Spleen (tissue), 7 donors: ENCODE data around the gene AFMID.

Experiments used
- POLR2A ChIP-seq, 3 donors: fragments of 450-650 bp; IDR thresholded peaks; one replicate each; pipeline ENCODE4 v1.5.1; 2017; ENCODE audit warnings: antibody characterized with exemption in 3 of 3, mild to moderate bottlenecking in 1 of 3
- POLR2AphosphoS5 ChIP-seq, 3 donors: sonication (generic); formaldehyde crosslinking; IDR thresholded peaks; one replicate each; pipeline ENCODE4 v1.5.1; 2017; ENCODE audit warnings: antibody characterized with exemption in 3 of 3
- TF ChIP-seq, protein P1 (sequence below), 11 experiments: fragments of 200-600 bp in 7 of 11; fragments of 450-650 bp in 4 of 11; sonication (generic) in 4 of 11; IDR thresholded peaks in 8 of 11; conservative IDR thresholded peaks in 3 of 11; 1 replicate in 7 of 11; 2 replicates in 4 of 11; pipeline versions ENCODE4 v1.4.0 to v1.8.0; 2016 to 2021; ENCODE audit warnings: antibody characterized with exemption in 11 of 11, inconsistent platforms in 4 of 11, mild to moderate bottlenecking in 1 of 11
- donor health status: DM: no; HTN: no; CAD: no; lungs with moderate emphysema.
- donor health status: DM: no; HTN: no; CAD: no.
- donor health status: DM: no; HTN: no; CAD: no.

DNA sequence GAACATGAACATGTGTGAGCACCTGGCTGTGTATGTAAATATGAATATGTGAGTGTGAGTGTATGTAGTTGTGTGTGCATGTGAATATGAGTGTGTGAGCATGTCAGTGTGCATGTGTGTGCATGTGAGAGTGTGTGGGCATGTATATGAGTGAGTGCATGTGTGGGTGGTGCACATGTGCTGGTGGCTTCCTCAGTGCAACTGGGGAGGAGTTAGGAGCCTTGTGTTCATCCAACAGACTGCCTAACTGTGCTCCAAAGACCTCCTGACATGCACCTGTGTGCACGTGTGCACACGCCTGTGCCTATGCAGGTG, 45.7 kb downstream of the AFMID start:
- TF ChIP-seq POLR2A (IDR thresholded peaks at IDR 0.05) (no peak), POLR2AphosphoS5 (IDR thresholded peaks at IDR 0.05) (no peak)
- TF ChIP-seq, protein P1, sequence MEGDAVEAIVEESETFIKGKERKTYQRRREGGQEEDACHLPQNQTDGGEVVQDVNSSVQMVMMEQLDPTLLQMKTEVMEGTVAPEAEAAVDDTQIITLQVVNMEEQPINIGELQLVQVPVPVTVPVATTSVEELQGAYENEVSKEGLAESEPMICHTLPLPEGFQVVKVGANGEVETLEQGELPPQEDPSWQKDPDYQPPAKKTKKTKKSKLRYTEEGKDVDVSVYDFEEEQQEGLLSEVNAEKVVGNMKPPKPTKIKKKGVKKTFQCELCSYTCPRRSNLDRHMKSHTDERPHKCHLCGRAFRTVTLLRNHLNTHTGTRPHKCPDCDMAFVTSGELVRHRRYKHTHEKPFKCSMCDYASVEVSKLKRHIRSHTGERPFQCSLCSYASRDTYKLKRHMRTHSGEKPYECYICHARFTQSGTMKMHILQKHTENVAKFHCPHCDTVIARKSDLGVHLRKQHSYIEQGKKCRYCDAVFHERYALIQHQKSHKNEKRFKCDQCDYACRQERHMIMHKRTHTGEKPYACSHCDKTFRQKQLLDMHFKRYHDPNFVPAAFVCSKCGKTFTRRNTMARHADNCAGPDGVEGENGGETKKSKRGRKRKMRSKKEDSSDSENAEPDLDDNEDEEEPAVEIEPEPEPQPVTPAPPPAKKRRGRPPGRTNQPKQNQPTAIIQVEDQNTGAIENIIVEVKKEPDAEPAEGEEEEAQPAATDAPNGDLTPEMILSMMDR (IDR thresholded peaks at IDR 0.05 in 8 of 11, conservative IDR thresholded peaks at IDR 0.05 in 3 of 11) = no peak
